ENCODE data around the gene CPED1.

Gene CPED1

GRCh38 chr7:121005996-121006584 is 17.6 kb downstream of the CPED1 start:
- Histone ChIP-seq H3K4me3 (ENCODE audit: low read length in 2 of 2) (no peak overlapping the region), H3K27me3 (ENCODE audit: control insufficient read depth in 1 of 2, insufficient read depth in 2 of 2, low read length in 2 of 2) (no peaks in the 10 kb centered on the region), H3K9ac (ENCODE audit: low read length in 2 of 2) (peak overlapping the region in 1 of 2 donors; percentile 37), H3K9me3 (ENCODE audit: control insufficient read depth in 2 of 2, low read length in 2 of 2) (no peaks in the 10 kb centered on the region), H3K36me3 (ENCODE audit: control insufficient read depth in 2 of 2, insufficient read depth in 2 of 2, low read length in 2 of 2) (no peaks in the 10 kb centered on the region), H3K4me1 (ENCODE audit: control insufficient read depth, insufficient read depth, low read length) (peaks cover 19% of the 10 kb centered on the region), H3K27ac (ENCODE audit: low read length) (peak overlapping the region; percentile 43)

- no peak overlapping the region for H3K9ac ChIP-seq (ENCODE audit: low read length in 2 of 2)
- no peaks in the 10 kb centered on the region for H3K9me3 ChIP-seq (ENCODE audit: control insufficient read depth in 2 of 2, low read length in 2 of 2)
- H3K27ac ChIP-seq (ENCODE audit: low read length), result peak overlapping the region; percentile 43
- peaks cover 17% of the 10 kb centered on the region for H3K4me1 ChIP-seq (ENCODE audit: control insufficient read depth, insufficient read depth, low read length)
- H3K27me3 ChIP-seq (ENCODE audit: control insufficient read depth in 1 of 2, insufficient read depth in 2 of 2, low read length in 2 of 2), result no peaks in the 10 kb centered on the region
- no peaks in the 10 kb centered on the region for H3K36me3 ChIP-seq (ENCODE audit: control insufficient read depth in 2 of 2, insufficient read depth in 2 of 2, low read length in 2 of 2)
- H3K4me3 ChIP-seq (ENCODE audit: low read length in 2 of 2), result peak overlapping the region; percentile 25 to 30
Observed at GRCh38 chr7:121006711-121007315, 18.3 kb downstream of the CPED1 start.

GRCh38 chr7:121008816-121009215 is 20.3 kb downstream of the CPED1 start:
- no peaks in the 10 kb centered on the region for H3K27me3 ChIP-seq (ENCODE audit: control insufficient read depth in 1 of 2, insufficient read depth in 2 of 2, low read length in 2 of 2)
- no peak overlapping the region for H3K9ac ChIP-seq (ENCODE audit: low read length in 2 of 2)
- no peaks in the 10 kb centered on the region for H3K36me3 ChIP-seq (ENCODE audit: control insufficient read depth in 2 of 2, insufficient read depth in 2 of 2, low read length in 2 of 2)
- H3K4me3 ChIP-seq (ENCODE audit: low read length in 2 of 2), result no peak overlapping the region
- peaks cover 19% of the 10 kb centered on the region for H3K4me1 ChIP-seq (ENCODE audit: control insufficient read depth, insufficient read depth, low read length)
- H3K9me3 ChIP-seq (ENCODE audit: control insufficient read depth in 2 of 2, low read length in 2 of 2), result no peaks in the 10 kb centered on the region
- H3K27ac ChIP-seq (ENCODE audit: low read length), result no peak overlapping the region

- H3K4me3 ChIP-seq (ENCODE audit: low read length in 2 of 2), result no peak overlapping the region
- no peak overlapping the region for H3K9ac ChIP-seq (ENCODE audit: low read length in 2 of 2)
- no peaks in the 10 kb centered on the region for H3K27me3 ChIP-seq (ENCODE audit: control insufficient read depth in 1 of 2, insufficient read depth in 2 of 2, low read length in 2 of 2)
- no peak overlapping the region for H3K27ac ChIP-seq (ENCODE audit: low read length)
- H3K36me3 ChIP-seq (ENCODE audit: control insufficient read depth in 2 of 2, insufficient read depth in 2 of 2, low read length in 2 of 2), result no peaks in the 10 kb centered on the region
- no peaks in the 10 kb centered on the region for H3K9me3 ChIP-seq (ENCODE audit: control insufficient read depth in 2 of 2, low read length in 2 of 2)
- H3K4me1 ChIP-seq (ENCODE audit: control insufficient read depth, insufficient read depth, low read length), result peaks cover 21% of the 10 kb centered on the region
Observed at GRCh38 chr7:121011401-121011800, 22.9 kb downstream of the CPED1 start.

GRCh38 chr7:121012170-121012874 is 23.8 kb downstream of the CPED1 start:
- Histone ChIP-seq H3K9me3 (ENCODE audit: control insufficient read depth in 2 of 2, low read length in 2 of 2) (no peaks in the 10 kb centered on the region), H3K4me1 (ENCODE audit: control insufficient read depth, insufficient read depth, low read length) (peaks cover 23% of the 10 kb centered on the region), H3K27ac (ENCODE audit: low read length) (no peak overlapping the region), H3K9ac (ENCODE audit: low read length in 2 of 2) (no peak overlapping the region), H3K36me3 (ENCODE audit: control insufficient read depth in 2 of 2, insufficient read depth in 2 of 2, low read length in 2 of 2) (no peaks in the 10 kb centered on the region), H3K27me3 (ENCODE audit: control insufficient read depth in 1 of 2, insufficient read depth in 2 of 2, low read length in 2 of 2) (no peaks in the 10 kb centered on the region), H3K4me3 (ENCODE audit: low read length in 2 of 2) (no peak overlapping the region)

- no peak overlapping the region for H3K4me3 ChIP-seq (ENCODE audit: low read length in 2 of 2)
- H3K9ac ChIP-seq (ENCODE audit: low read length in 2 of 2), result no peak overlapping the region
- peaks cover 27% of the 10 kb centered on the region for H3K4me1 ChIP-seq (ENCODE audit: control insufficient read depth, insufficient read depth, low read length)
- no peaks in the 10 kb centered on the region for H3K27me3 ChIP-seq (ENCODE audit: control insufficient read depth in 1 of 2, insufficient read depth in 2 of 2, low read length in 2 of 2)
- H3K36me3 ChIP-seq (ENCODE audit: control insufficient read depth in 2 of 2, insufficient read depth in 2 of 2, low read length in 2 of 2), result no peaks in the 10 kb centered on the region
- no peaks in the 10 kb centered on the region for H3K9me3 ChIP-seq (ENCODE audit: control insufficient read depth in 2 of 2, low read length in 2 of 2)
- no peak overlapping the region for H3K27ac ChIP-seq (ENCODE audit: low read length)
Observed at GRCh38 chr7:121012919-121013318, 24.4 kb downstream of the CPED1 start.

- Histone ChIP-seq H3K27me3 (ENCODE audit: control insufficient read depth in 1 of 2, insufficient read depth in 2 of 2, low read length in 2 of 2) (no peaks in the 10 kb centered on the region), H3K9me3 (ENCODE audit: control insufficient read depth in 2 of 2, low read length in 2 of 2) (no peaks in the 10 kb centered on the region), H3K36me3 (ENCODE audit: control insufficient read depth in 2 of 2, insufficient read depth in 2 of 2, low read length in 2 of 2) (no peaks in the 10 kb centered on the region), H3K9ac (ENCODE audit: low read length in 2 of 2) (no peak overlapping the region), H3K27ac (ENCODE audit: low read length) (peak overlapping the region; percentile 38), H3K4me3 (ENCODE audit: low read length in 2 of 2) (no peak overlapping the region), H3K4me1 (ENCODE audit: control insufficient read depth, insufficient read depth, low read length) (peaks cover 29% of the 10 kb centered on the region)
Observed at GRCh38 chr7:121015560-121015959, 27.0 kb downstream of the CPED1 start.

- no peaks in the 10 kb centered on the region for H3K27me3 ChIP-seq (ENCODE audit: control insufficient read depth in 1 of 2, insufficient read depth in 2 of 2, low read length in 2 of 2)
Observed at GRCh38 chr7:121016966-121017365, 28.5 kb downstream of the CPED1 start.

GRCh38 chr7:121017586-121017985 is 29.1 kb downstream of the CPED1 start:
- peak overlapping the region in 1 of 2 donors; percentile 8 for H3K4me3 ChIP-seq (ENCODE audit: low read length in 2 of 2)
- peaks cover 29% of the 10 kb centered on the region for H3K4me1 ChIP-seq (ENCODE audit: control insufficient read depth, insufficient read depth, low read length)
- no peaks in the 10 kb centered on the region for H3K9me3 ChIP-seq (ENCODE audit: control insufficient read depth in 2 of 2, low read length in 2 of 2)
- H3K27me3 ChIP-seq (ENCODE audit: control insufficient read depth in 1 of 2, insufficient read depth in 2 of 2, low read length in 2 of 2), result no peaks in the 10 kb centered on the region
- no peak overlapping the region for H3K9ac ChIP-seq (ENCODE audit: low read length in 2 of 2)
- no peaks in the 10 kb centered on the region for H3K36me3 ChIP-seq (ENCODE audit: control insufficient read depth in 2 of 2, insufficient read depth in 2 of 2, low read length in 2 of 2)
- peak overlapping the region; percentile 58 for H3K27ac ChIP-seq (ENCODE audit: low read length)

More at GRCh38 chr7:121016966-121017365, 28.5 kb downstream of the CPED1 start:
- H3K9ac ChIP-seq (ENCODE audit: low read length in 2 of 2), result no peak overlapping the region
- no peaks in the 10 kb centered on the region for H3K9me3 ChIP-seq (ENCODE audit: control insufficient read depth in 2 of 2, low read length in 2 of 2)
- no peak overlapping the region for H3K4me3 ChIP-seq (ENCODE audit: low read length in 2 of 2)
- no peaks in the 10 kb centered on the region for H3K36me3 ChIP-seq (ENCODE audit: control insufficient read depth in 2 of 2, insufficient read depth in 2 of 2, low read length in 2 of 2)
- H3K27ac ChIP-seq (ENCODE audit: low read length), result peak overlapping the region; percentile 58
- H3K4me1 ChIP-seq (ENCODE audit: control insufficient read depth, insufficient read depth, low read length), result peaks cover 29% of the 10 kb centered on the region

- Histone ChIP-seq H3K4me3 (ENCODE audit: low read length in 2 of 2) (no peak overlapping the region), H3K36me3 (ENCODE audit: control insufficient read depth in 2 of 2, insufficient read depth in 2 of 2, low read length in 2 of 2) (no peaks in the 10 kb centered on the region), H3K27ac (ENCODE audit: low read length) (peak overlapping the region; percentile 47), H3K9ac (ENCODE audit: low read length in 2 of 2) (no peak overlapping the region), H3K4me1 (ENCODE audit: control insufficient read depth, insufficient read depth, low read length) (peaks cover 29% of the 10 kb centered on the region), H3K27me3 (ENCODE audit: control insufficient read depth in 1 of 2, insufficient read depth in 2 of 2, low read length in 2 of 2) (no peaks in the 10 kb centered on the region), H3K9me3 (ENCODE audit: control insufficient read depth in 2 of 2, low read length in 2 of 2) (no peaks in the 10 kb centered on the region)
Observed at GRCh38 chr7:121019018-121019417, 30.5 kb downstream of the CPED1 start.
